ENCODE results near the gene MBOAT7. TPM values are rescaled to one million over a fixed set of nuclear protein-coding genes. Genes with fewer than 3 reads are reported as not detected.

The MBOAT7 gene
- total RNA-seq, 1 experiment from 2014 or later: 109 TPM

DNA sequence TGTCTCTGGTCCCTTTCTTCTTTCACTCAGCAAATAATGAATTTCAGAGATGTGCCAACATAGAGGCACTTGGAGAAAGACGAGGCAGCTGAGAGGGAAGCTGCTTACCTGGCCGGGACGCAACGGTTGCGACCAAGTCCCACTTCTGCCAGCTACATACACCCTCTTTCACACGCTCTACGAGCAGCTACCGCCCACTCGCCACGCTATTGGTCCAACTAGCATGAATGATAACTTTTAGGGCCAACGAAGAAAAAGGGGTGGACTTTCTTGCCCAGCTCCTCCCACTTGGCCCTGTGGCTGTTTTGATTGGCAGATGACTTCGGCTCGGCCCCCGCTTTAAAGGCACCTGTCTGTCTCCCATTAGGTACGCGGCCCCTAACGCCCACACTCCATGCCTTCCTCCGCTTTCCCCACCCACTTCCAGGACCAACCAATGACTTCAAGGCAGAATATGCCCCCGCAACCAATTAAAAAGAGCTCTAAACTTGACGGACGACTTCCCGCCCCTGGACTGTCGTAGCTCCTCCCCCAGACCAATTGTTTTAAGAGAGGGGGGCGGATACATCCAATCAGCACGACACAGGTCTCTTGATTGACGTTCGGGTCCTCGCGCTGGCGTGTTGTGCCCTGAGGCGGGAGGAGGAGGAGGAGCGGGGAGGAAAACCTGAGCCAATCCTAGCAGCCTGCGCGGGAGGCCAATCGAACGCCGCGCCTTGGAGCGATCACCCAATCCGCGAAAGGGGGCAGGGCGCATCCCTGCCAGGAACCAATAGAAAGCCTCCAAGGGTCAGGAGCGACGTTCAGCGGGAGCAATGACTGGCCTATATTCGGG lies 52.3 kb downstream of the MBOAT7 start (continued):
- TF ChIP-seq, protein P1, sequence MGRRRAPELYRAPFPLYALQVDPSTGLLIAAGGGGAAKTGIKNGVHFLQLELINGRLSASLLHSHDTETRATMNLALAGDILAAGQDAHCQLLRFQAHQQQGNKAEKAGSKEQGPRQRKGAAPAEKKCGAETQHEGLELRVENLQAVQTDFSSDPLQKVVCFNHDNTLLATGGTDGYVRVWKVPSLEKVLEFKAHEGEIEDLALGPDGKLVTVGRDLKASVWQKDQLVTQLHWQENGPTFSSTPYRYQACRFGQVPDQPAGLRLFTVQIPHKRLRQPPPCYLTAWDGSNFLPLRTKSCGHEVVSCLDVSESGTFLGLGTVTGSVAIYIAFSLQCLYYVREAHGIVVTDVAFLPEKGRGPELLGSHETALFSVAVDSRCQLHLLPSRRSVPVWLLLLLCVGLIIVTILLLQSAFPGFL (CRISPR knock-in tag; IDR thresholded peaks at IDR 0.05; ENCODE audit: borderline replicate concordance): no peak
- peak; percentile 82 for TF ChIP-seq SP1 (CRISPR knock-in tag; conservative IDR thresholded peaks at IDR 0.05)

DNA sequence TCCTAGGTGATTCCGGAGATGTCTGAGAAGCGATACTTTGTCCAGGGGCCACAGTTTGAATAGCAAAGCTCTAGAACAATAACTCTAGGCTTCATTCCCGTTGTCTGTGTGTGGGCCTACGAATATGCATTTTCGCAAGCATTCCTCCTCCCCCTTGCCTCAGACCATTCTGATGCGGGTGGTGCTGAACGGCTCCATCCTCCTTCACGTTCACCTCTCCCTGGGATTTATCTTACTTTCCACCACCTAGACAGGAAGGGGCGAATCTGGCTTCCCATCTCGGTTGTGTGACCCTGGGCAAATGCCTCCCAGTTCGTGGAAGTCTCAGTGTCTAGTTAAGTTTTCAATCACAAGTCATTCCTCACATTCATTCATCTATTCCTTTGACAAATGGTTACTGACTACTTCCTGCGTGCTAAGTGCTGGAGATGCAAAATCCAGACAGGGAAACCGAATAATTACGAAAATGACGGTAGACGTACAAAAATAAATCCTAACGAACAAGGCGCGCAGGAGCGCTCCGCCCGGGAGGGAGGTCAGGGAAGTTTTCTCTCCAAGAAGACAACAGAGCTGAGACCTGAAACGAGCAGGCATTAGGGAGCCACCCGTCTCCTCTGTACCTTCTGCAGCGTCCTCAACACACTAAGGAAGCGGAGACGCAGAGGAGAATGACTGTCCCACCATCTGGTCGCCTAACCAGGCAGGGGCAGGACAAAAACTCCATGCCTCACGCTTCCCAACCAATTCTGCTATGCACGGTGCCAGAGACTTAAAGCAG lies 53.1 kb downstream of the MBOAT7 start:
- Mint-ChIP-seq H3K27ac (peak overlapping the region; percentile 98), H3K4me1 (peaks cover 35% of the 10 kb centered on the region), H3K27me3 (ENCODE audit: low read depth) (no peaks in the 10 kb centered on the region), H3K9me3 (no peaks in the 10 kb centered on the region), H3K36me3 (peaks cover 12% of the 10 kb centered on the region), H3K4me3 (peak overlapping the region; percentile 92)
- 0 out of 2 replicates have a peak, but pooled peaks have one; percentile 0 for ATAC-seq
- ChIA-PET POLR2A (interaction anchor here (0.9 to 2.8 kb wide), 9 partner anchors 14 to 269 kb away, joined by 3 to 23 read pairs (median 5); partner anchors contain the start of genes LENG1, MBOAT7, MYADM and PRPF31), CTCF (interaction anchor here (0.8 to 2.7 kb wide), 23 partner anchors 12 to 364 kb away, joined by 3 to 19 read pairs (median 6); partner anchors contain the start of genes LENG1, MBOAT7, MYADM and PRKCG)
- TF ChIP-seq SMAD3 (CRISPR knock-in tag; IDR thresholded peaks at IDR 0.05; ENCODE audit: borderline replicate concordance): no peak
- TF ChIP-seq ETV6 (CRISPR knock-in tag; IDR thresholded peaks at IDR 0.05): peak; percentile 64; the same call in 1 of the 2 replicates
- TF ChIP-seq RELA (CRISPR knock-in tag; IDR thresholded peaks at IDR 0.05; ENCODE audit: borderline replicate concordance): no peak
- no peak for DNase-seq (ENCODE audit: low spot score)

DNA sequence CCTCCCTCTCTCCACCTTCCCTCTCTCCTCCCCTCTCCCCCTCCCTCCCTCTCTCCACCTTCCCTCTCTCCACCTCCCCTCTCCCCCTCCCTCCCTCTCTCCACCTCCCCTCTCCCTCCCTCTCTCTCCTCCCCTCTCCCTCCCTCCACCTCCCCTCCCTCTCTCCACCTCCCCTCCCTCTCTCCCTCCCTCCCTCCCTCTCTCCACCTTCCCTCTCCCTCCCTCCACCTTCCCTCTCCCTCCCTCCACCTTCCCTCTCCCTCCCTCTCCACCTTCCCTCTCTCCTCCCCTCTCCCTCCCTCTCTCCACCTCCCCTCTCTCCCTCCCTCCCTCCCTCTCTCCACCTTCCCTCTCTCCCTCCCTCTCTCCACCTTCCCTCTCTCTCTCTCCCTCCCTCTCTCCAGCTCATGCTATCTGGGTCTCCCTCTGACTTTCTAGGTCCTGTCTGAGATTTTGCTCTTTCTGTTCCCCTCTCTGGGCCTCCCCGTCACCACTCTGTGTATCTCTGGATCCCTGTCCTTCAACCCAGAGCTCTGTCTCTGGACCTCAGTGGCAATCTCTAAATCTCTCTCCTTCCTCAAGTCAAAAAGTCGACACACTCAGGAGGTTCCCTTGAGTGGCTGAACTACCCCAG lies 55.3 kb downstream of the MBOAT7 start:
- Mint-ChIP-seq H3K27me3 (ENCODE audit: low read depth) (no peaks in the 10 kb centered on the region), H3K4me3 (no peak overlapping the region), H3K9me3 (no peaks in the 10 kb centered on the region), H3K36me3 (peaks cover 20% of the 10 kb centered on the region), H3K27ac (peak overlapping the region; percentile 54), H3K4me1 (peaks cover 20% of the 10 kb centered on the region)
- ATAC-seq: no peak
- CTCF ChIA-PET: no interaction called here
- no peak for DNase-seq (ENCODE audit: low spot score)
- POLR2A ChIA-PET: no interaction called here
- TF ChIP-seq GTF2I (CRISPR knock-in tag; conservative IDR thresholded peaks at IDR 0.05): no peak
- TF ChIP-seq, protein P2, sequence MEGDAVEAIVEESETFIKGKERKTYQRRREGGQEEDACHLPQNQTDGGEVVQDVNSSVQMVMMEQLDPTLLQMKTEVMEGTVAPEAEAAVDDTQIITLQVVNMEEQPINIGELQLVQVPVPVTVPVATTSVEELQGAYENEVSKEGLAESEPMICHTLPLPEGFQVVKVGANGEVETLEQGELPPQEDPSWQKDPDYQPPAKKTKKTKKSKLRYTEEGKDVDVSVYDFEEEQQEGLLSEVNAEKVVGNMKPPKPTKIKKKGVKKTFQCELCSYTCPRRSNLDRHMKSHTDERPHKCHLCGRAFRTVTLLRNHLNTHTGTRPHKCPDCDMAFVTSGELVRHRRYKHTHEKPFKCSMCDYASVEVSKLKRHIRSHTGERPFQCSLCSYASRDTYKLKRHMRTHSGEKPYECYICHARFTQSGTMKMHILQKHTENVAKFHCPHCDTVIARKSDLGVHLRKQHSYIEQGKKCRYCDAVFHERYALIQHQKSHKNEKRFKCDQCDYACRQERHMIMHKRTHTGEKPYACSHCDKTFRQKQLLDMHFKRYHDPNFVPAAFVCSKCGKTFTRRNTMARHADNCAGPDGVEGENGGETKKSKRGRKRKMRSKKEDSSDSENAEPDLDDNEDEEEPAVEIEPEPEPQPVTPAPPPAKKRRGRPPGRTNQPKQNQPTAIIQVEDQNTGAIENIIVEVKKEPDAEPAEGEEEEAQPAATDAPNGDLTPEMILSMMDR (IDR thresholded peaks at IDR 0.05): no peak
- TF ChIP-seq CREB1 (CRISPR knock-in tag; IDR thresholded peaks at IDR 0.05): no peak
- no peak for TF ChIP-seq NR1H2 (CRISPR knock-in tag; IDR thresholded peaks at IDR 0.05)
- TF ChIP-seq, protein P3, sequence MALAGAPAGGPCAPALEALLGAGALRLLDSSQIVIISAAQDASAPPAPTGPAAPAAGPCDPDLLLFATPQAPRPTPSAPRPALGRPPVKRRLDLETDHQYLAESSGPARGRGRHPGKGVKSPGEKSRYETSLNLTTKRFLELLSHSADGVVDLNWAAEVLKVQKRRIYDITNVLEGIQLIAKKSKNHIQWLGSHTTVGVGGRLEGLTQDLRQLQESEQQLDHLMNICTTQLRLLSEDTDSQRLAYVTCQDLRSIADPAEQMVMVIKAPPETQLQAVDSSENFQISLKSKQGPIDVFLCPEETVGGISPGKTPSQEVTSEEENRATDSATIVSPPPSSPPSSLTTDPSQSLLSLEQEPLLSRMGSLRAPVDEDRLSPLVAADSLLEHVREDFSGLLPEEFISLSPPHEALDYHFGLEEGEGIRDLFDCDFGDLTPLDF (CRISPR knock-in tag; IDR thresholded peaks at IDR 0.05): no peak
- no peak for TF ChIP-seq OVOL2 (CRISPR knock-in tag; IDR thresholded peaks at IDR 0.05; ENCODE audit: borderline replicate concordance)
- no peak for TF ChIP-seq TEAD4 (CRISPR knock-in tag; IDR thresholded peaks at IDR 0.05)

DNA sequence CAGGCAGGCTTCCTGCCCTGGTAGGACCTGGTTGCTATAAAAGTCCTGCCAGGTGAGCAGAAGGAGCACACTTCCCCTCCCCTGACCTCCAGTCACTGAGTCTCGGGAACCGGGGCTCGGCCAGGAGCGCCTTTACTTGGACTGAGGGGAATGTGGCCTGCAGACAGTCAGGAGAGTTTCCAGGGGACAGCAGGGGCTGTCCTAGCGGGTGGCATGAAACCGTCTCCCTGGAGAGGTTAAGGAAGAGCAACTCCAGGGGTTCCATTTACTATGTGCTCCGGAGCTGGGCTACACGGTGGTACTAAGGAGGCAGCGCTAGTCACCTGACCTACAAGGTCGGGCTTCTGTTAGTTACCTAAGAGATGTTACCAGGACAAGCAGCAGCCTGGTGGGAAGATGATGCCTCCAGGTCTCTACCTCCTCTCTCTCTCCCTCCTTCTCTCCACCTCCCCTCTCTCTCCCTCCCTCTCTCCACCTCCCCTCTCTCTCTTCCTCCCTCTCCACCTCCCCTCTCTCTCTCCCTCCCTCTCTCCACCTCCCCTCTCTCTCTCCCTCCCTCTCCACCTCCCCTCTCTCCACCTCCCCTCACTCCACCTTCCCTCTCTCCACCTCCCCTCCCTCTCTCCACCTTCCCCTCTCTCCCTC lies 55.9 kb downstream of the MBOAT7 start:
- ChIA-PET POLR2A (no interaction called here), CTCF (no interaction called here)
- Mint-ChIP-seq H3K36me3 (peaks cover 20% of the 10 kb centered on the region), H3K4me1 (peaks cover 15% of the 10 kb centered on the region), H3K27me3 (ENCODE audit: low read depth) (no peaks in the 10 kb centered on the region), H3K9me3 (no peaks in the 10 kb centered on the region), H3K27ac (no peak overlapping the region), H3K4me3 (no peak overlapping the region)
- DNase-seq (ENCODE audit: low spot score): no peak
- ATAC-seq: no peak
- TF ChIP-seq ZNF219 (CRISPR knock-in tag; IDR thresholded peaks at IDR 0.05; ENCODE audit: borderline replicate concordance): no peak
- TF ChIP-seq NR2C2 (CRISPR knock-in tag; IDR thresholded peaks at IDR 0.05): no peak
- TF ChIP-seq, protein P4, sequence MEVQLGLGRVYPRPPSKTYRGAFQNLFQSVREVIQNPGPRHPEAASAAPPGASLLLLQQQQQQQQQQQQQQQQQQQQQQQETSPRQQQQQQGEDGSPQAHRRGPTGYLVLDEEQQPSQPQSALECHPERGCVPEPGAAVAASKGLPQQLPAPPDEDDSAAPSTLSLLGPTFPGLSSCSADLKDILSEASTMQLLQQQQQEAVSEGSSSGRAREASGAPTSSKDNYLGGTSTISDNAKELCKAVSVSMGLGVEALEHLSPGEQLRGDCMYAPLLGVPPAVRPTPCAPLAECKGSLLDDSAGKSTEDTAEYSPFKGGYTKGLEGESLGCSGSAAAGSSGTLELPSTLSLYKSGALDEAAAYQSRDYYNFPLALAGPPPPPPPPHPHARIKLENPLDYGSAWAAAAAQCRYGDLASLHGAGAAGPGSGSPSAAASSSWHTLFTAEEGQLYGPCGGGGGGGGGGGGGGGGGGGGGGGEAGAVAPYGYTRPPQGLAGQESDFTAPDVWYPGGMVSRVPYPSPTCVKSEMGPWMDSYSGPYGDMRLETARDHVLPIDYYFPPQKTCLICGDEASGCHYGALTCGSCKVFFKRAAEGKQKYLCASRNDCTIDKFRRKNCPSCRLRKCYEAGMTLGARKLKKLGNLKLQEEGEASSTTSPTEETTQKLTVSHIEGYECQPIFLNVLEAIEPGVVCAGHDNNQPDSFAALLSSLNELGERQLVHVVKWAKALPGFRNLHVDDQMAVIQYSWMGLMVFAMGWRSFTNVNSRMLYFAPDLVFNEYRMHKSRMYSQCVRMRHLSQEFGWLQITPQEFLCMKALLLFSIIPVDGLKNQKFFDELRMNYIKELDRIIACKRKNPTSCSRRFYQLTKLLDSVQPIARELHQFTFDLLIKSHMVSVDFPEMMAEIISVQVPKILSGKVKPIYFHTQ (CRISPR knock-in tag; IDR thresholded peaks at IDR 0.05): no peak
- TF ChIP-seq ZNF138 (CRISPR knock-in tag; conservative IDR thresholded peaks at IDR 0.05): no peak
- TF ChIP-seq SP1 (CRISPR knock-in tag; conservative IDR thresholded peaks at IDR 0.05): no peak
- TF ChIP-seq GRHL2 (CRISPR knock-in tag; IDR thresholded peaks at IDR 0.05; ENCODE audit: insufficient replicate concordance, severe bottlenecking): no peak
- TF ChIP-seq CBFB (CRISPR knock-in tag; IDR thresholded peaks at IDR 0.05; ENCODE audit: low read depth): no peak

Measured in WTC11 (cell line).